HUES48 (cell line): ENCODE measurements around the gene FTO.

ENCODE experiments used
- H3K27ac ChIP-seq: one replicate; pipeline ENCODE4 v1.7.0; 2013; ENCODE audit warnings: low read depth, low read length, inconsistent platforms
- H3K27me3 ChIP-seq: 2 replicates; pipeline ENCODE4 v1.6.1; 2013; ENCODE audit warnings: mild to moderate bottlenecking, low read length; ENCODE audit not compliant: control insufficient read depth, insufficient read depth
- H3K36me3 ChIP-seq: 2 replicates; pipeline ENCODE4 v1.6.1; 2013; ENCODE audit warnings: low read length; ENCODE audit not compliant: control insufficient read depth, insufficient read depth
- H3K4me1 ChIP-seq: 2 replicates; pipeline ENCODE4 v1.6.1; 2013; ENCODE audit warnings: mild to moderate bottlenecking, low read length; ENCODE audit not compliant: control insufficient read depth, insufficient read depth
- H3K4me3 ChIP-seq: 2 replicates; pipeline ENCODE4 v1.5.1; 2013; ENCODE audit warnings: mild to moderate bottlenecking, low read depth, low read length
- H3K9ac ChIP-seq: 2 replicates; pipeline ENCODE4 v1.6.1; 2013; ENCODE audit warnings: mild to moderate bottlenecking, low read depth, low read length, moderate library complexity
- H3K9me3 ChIP-seq: 2 replicates; pipeline ENCODE4 v1.6.1; 2013; ENCODE audit warnings: low read length; ENCODE audit not compliant: control insufficient read depth, insufficient read depth

The FTO gene

DNA sequence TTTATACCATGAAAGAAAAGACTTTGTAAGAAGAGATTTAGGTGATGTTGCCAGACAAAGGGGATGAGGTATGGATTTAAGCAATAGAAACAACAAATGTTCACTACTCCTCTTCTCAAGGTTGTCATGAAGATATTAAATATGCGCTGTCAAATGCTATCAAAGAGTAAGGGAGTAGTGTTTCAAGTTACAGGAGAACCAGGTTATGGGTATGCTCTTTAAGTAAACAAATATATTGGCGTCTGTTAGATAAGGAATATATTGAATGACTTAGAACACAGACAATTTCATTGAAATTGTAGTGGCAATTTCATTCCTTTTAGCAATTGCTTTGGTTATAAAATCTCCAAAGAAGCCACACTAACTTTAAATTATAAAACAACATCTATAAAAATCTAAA lies 229.0 kb downstream of the FTO start:
- H3K9me3 ChIP-seq = no peaks in the 10 kb centered on the region
- no peak overlapping the region for H3K27ac ChIP-seq
- no peak overlapping the region for H3K9ac ChIP-seq
- no peaks in the 10 kb centered on the region for H3K4me1 ChIP-seq
- no peaks in the 10 kb centered on the region for H3K27me3 ChIP-seq
- no peaks in the 10 kb centered on the region for H3K36me3 ChIP-seq
- no peak overlapping the region for H3K4me3 ChIP-seq

DNA sequence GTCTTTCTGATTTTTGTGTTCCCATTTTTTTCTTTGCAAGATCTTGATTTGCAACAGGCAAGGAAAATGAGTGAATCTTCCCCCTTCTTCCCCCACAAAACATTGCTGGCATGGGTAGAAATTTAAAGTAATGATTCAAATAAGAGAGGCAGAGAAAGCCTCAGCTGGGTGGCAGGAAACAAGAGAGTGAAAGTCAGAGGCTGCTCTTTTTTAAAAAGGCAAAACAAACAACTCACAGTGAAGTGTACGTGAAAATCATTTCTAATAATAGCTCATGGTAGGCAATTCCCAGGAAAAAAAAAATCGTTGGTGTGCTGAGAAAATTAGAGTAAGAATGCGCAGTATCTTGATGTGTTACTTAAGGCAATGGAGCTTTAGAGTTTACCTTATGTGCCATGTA lies 229.5 kb downstream of the FTO start:
- H3K4me3 ChIP-seq = no peak overlapping the region
- no peak overlapping the region for H3K9ac ChIP-seq
- no peak overlapping the region for H3K27ac ChIP-seq
- no peaks in the 10 kb centered on the region for H3K36me3 ChIP-seq
- no peaks in the 10 kb centered on the region for H3K9me3 ChIP-seq
- H3K4me1 ChIP-seq = no peaks in the 10 kb centered on the region
- no peaks in the 10 kb centered on the region for H3K27me3 ChIP-seq

DNA sequence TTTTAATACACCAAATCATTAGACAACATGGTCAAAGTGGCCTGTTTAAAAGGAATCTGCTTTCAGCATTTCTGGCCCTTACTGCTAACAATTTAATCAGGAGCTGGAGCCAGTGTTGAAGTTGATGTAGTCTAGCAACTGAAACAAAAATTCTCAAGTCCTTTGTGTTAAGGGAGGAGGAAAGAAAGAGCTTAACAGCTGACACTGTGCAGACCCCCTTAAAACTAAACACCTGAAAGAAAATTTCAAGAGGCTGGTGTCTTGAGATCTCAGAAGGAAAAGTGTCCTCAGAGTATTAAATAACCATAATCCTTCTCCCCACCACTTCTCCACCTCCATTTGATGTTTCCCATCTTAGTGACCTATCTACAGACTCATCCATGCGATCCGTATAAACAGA lies 232.1 kb downstream of the FTO start:
- no peak overlapping the region for H3K27ac ChIP-seq
- no peaks in the 10 kb centered on the region for H3K36me3 ChIP-seq
- H3K9ac ChIP-seq = no peak overlapping the region
- no peaks in the 10 kb centered on the region for H3K4me1 ChIP-seq
- H3K4me3 ChIP-seq = no peak overlapping the region
- H3K27me3 ChIP-seq = no peaks in the 10 kb centered on the region
- H3K9me3 ChIP-seq = no peaks in the 10 kb centered on the region

DNA sequence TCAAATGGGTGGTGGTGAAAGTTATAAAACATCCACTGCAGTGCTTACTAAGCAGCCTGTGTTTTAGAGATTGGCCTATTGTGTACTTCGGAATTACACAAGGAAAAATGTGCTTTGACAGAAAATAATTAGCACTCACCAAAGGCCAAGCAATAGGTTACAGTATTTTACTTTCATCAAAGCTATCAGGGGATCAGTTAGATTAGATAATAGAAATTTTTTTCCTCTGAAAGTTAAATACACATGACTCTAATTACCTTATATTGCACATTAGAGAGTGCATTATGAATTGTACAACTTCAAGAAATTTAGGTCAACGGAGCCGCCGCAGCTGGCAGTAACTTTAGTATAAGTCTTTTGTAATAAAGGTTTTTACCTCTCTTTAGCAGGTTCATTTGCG lies 232.6 kb downstream of the FTO start:
- Histone ChIP-seq H3K9me3 (no peaks in the 10 kb centered on the region), H3K4me1 (no peaks in the 10 kb centered on the region), H3K36me3 (no peaks in the 10 kb centered on the region), H3K4me3 (no peak overlapping the region), H3K27me3 (no peaks in the 10 kb centered on the region), H3K27ac (no peak overlapping the region), H3K9ac (no peak overlapping the region)

DNA sequence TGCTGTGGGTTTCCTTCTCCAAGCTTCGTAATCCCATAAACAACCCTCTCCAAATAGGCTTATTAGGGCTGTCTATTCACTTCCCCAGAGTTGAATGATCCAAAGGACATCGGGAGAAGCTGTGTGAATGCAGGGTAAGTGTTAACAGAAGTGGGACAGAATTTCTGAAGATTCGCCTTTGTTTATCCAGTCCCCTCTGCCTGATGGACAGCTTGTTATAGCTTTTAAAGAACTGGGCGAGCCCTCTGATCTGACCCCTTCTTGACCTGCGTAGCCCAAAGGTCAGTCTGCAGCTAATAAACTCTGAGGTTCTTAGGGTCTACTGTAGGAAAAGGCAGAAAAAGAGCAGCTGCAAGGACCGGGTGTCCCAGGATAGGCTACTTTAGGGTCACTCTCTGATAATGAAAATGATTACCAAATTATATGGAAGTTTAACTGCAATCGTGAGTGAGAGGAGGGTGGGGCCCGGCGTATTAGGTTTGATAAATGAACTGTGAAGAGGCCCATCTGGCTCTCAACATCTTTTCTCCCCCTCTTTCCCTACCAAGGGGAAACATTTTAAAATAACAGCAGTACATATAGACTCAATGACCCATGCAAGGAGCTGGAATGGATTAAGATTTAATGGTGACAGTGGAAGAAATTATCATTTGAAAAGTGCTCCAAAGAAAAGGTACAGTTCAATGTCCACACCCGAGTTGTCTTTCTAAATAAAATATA lies 233.4 kb downstream of the FTO start:
- Histone ChIP-seq H3K36me3 (no peaks in the 10 kb centered on the region), H3K9me3 (no peaks in the 10 kb centered on the region), H3K4me1 (no peaks in the 10 kb centered on the region), H3K27ac (no peak overlapping the region), H3K4me3 (no peak overlapping the region), H3K9ac (no peak overlapping the region), H3K27me3 (no peaks in the 10 kb centered on the region)

DNA sequence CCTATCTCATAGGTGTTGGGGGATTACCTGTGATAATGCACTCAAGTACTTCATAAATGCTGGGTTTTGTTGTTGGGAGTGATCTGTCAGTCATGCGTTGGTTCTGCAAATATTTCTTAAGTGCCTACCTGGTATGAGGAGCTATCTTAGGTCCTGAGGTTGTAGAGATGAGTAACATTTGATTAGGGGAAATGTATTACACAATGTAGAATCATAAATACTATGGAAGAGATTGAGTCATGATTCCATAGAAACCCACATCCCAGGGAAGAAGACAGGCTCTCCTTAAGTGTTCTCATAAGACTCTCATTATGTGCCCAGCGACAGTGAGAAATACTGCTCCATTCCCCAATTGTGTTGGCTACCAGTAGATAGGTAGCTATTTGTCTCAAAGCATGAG lies 240.1 kb downstream of the FTO start:
- Histone ChIP-seq H3K9ac (no peak overlapping the region), H3K36me3 (no peaks in the 10 kb centered on the region), H3K9me3 (no peaks in the 10 kb centered on the region), H3K4me1 (no peaks in the 10 kb centered on the region), H3K27ac (no peak overlapping the region), H3K27me3 (no peaks in the 10 kb centered on the region), H3K4me3 (no peak overlapping the region)

DNA sequence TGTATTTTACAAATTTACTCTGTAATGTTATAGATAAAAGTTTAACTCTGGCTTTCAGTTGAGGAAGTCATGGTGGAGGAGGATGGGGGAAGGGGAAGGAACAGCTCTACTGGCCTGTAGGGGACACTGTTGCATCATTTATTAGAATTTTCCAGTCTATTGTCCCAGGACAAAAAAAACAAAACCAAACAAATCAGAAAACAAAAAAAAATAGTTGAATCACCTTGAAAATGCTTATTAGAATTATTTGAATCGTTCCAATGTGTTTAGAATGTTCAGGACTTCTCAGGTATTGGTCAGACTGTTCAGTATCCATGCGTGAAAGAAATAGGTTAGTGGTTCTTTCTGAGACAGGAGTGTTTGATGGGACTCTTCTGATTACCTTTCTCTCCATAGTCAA lies 242.0 kb downstream of the FTO start:
- Histone ChIP-seq H3K9ac (no peak overlapping the region), H3K27ac (no peak overlapping the region), H3K9me3 (no peaks in the 10 kb centered on the region), H3K27me3 (no peaks in the 10 kb centered on the region), H3K4me1 (no peaks in the 10 kb centered on the region), H3K36me3 (no peaks in the 10 kb centered on the region), H3K4me3 (no peak overlapping the region)

DNA sequence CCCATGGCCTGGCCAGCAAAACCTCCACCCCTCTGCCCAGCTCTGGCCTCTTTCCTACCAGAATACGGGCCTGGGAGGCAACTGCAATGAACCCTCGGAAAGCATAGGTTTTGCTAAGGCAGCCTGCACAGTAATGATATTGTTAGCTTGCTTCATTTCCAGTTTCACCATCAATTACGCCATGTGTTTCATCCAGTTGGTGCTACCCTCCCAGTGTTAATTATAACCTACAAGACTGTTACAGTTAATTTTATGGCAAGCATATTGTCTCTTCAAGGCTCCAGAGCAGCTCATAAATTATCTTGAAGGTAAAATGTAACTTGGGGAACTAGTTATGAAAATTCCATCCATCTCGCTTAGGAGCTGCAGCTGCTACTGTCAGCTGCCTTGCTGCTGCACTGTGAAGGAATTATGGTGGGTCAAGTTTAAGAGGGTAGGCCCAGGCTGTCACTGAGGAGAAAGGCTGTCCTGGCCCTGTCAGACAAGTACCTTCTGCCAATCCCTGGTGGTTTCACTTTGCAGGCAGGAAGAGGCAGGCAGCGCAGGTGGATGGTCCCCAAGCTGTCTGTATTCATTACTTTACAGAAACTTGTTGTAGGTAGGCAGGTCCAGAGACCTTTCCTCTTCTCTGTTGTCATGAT lies 242.9 kb downstream of the FTO start:
- no peaks in the 10 kb centered on the region for H3K4me1 ChIP-seq
- H3K27me3 ChIP-seq = no peaks in the 10 kb centered on the region
- H3K9me3 ChIP-seq = no peaks in the 10 kb centered on the region
- no peak overlapping the region for H3K9ac ChIP-seq
- H3K36me3 ChIP-seq = no peaks in the 10 kb centered on the region
- no peak overlapping the region for H3K27ac ChIP-seq
- H3K4me3 ChIP-seq = no peak overlapping the region

DNA sequence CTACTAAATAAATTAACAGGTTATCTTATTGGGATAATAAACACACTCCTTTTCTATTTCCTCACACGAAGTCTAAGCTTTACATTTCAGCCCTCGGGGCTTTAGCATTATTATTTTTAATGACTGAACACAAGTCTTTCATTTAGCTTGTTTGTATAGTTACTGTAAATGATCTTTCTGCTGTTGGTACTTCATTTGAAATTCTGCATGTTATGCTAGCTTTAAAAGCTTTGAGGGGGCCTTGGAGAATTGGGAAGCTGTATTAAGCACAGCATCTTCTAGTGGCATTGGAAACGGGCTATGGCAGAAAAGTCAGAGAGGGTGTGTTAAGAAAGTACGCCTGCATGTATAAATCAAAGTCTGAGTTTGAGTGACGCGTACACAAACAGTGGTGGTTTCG lies 243.7 kb downstream of the FTO start:
- no peak overlapping the region for H3K27ac ChIP-seq
- no peak overlapping the region for H3K9ac ChIP-seq
- H3K27me3 ChIP-seq = no peaks in the 10 kb centered on the region
- H3K36me3 ChIP-seq = no peaks in the 10 kb centered on the region
- H3K9me3 ChIP-seq = no peaks in the 10 kb centered on the region
- H3K4me3 ChIP-seq = no peak overlapping the region
- H3K4me1 ChIP-seq = no peaks in the 10 kb centered on the region

DNA sequence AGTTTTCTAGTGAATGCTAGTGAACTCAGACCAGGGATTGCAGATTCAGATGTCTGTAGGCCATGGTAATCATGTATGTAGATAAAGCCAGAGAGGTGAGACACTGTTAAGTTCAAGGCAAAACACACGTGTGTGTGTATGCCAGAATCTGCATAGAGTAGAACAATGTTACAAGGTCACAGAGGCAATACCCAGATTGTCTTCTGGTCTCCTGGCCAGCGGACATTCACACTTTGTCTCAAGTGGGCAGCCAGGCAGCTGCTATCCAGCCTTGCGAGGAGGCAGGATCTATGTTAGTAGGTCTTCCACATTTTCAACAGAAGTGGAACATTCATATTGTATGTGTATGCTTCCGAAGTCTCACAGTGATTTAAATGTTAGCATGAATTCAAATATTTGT lies 244.4 kb downstream of the FTO start:
- Histone ChIP-seq H3K9me3 (no peaks in the 10 kb centered on the region), H3K27ac (no peak overlapping the region), H3K4me3 (no peak overlapping the region), H3K4me1 (no peaks in the 10 kb centered on the region), H3K36me3 (no peaks in the 10 kb centered on the region), H3K9ac (no peak overlapping the region), H3K27me3 (no peaks in the 10 kb centered on the region)

DNA sequence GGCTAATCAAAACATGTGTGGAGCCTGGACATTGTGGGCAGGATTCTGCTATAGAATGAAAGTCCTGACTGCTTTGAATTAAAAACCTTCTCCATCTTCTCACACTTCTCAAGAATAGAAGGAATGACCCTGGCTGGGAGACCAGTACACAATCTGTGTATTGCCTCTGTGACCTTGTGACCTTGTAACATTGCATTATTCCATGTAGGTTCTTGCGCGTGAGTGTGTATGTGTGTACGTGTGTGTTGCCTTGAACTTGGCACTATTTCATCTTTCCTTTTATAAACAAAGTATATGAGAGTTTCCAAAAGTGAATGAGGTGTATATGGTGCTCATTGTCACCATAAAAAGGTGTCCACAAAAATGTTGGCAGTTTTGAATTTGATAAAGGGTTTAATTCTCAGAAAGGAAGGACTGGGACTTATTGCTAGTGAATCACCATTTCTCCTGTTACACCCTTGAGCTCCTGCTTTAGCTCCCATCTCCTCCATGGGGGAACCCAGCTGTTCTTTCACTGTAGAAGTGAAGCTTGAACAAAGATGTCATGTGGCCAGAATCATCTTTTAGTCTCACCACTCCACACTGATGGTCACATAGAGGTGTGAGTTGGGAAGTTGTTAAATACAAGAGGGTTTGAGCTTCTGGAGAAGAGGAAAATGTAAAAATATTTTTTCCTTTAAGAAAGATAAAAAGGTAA lies 244.9 kb downstream of the FTO start:
- H3K4me1 ChIP-seq = no peaks in the 10 kb centered on the region
- H3K27me3 ChIP-seq = no peaks in the 10 kb centered on the region
- no peak overlapping the region for H3K27ac ChIP-seq
- no peaks in the 10 kb centered on the region for H3K9me3 ChIP-seq
- no peak overlapping the region for H3K9ac ChIP-seq
- H3K36me3 ChIP-seq = no peaks in the 10 kb centered on the region
- no peak overlapping the region for H3K4me3 ChIP-seq
